ENCODE measurements around the gene RGSL1. TPM values are rescaled to one million over a fixed set of nuclear protein-coding genes. Genes with fewer than 3 reads are reported as not detected.

Gene RGSL1
- total RNA-seq, 1 donor from 2014 or later: not detected

DNA sequence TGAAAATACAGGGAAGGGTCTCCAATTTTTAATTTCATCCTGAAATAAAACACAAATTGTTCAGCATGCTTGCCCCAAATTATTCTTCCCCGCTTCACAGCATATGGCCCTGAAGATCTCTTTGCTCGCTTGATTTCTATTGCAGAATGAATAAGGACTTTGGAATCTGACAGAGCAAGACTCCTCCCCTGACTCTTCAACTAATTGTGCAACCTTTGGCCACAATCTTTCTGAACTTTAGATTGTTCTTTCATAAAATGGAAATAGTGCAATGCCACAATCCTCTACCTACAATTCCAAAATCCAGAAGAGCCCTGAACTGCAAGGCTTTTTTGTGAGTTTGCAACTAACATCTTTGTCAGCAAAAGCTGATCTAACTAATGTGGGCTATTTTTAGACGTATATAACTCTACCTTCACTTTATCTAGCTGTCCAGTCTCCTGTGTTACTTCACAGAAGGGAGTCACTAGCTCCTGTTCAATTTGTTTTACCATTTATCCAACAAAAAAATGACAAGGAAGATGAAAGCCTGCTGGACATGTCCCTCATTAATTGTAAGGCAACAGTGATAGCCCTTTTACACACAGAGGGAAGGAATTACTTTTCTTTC is 125.7 kb downstream of the RGSL1 start:
- H3K36me3 Mint-ChIP-seq: peaks cover 15% of the 10 kb centered on the region
- no peak for DNase-seq (ENCODE audit: low spot score in 2 of 2, unreplicated experiment in 2 of 2)
- peak overlapping the region; percentile 23 for H3K27ac Mint-ChIP-seq
- no peaks in the 10 kb centered on the region for H3K27me3 Mint-ChIP-seq (ENCODE audit: low read depth)
- H3K9me3 Mint-ChIP-seq: no peaks in the 10 kb centered on the region
- no peak overlapping the region for H3K4me3 Mint-ChIP-seq
- TF ChIP-seq, protein P1, sequence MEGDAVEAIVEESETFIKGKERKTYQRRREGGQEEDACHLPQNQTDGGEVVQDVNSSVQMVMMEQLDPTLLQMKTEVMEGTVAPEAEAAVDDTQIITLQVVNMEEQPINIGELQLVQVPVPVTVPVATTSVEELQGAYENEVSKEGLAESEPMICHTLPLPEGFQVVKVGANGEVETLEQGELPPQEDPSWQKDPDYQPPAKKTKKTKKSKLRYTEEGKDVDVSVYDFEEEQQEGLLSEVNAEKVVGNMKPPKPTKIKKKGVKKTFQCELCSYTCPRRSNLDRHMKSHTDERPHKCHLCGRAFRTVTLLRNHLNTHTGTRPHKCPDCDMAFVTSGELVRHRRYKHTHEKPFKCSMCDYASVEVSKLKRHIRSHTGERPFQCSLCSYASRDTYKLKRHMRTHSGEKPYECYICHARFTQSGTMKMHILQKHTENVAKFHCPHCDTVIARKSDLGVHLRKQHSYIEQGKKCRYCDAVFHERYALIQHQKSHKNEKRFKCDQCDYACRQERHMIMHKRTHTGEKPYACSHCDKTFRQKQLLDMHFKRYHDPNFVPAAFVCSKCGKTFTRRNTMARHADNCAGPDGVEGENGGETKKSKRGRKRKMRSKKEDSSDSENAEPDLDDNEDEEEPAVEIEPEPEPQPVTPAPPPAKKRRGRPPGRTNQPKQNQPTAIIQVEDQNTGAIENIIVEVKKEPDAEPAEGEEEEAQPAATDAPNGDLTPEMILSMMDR (IDR thresholded peaks at IDR 0.05; ENCODE audit: unreplicated experiment): no peak
- peaks cover 6% of the 10 kb centered on the region for H3K4me1 Mint-ChIP-seq

DNA sequence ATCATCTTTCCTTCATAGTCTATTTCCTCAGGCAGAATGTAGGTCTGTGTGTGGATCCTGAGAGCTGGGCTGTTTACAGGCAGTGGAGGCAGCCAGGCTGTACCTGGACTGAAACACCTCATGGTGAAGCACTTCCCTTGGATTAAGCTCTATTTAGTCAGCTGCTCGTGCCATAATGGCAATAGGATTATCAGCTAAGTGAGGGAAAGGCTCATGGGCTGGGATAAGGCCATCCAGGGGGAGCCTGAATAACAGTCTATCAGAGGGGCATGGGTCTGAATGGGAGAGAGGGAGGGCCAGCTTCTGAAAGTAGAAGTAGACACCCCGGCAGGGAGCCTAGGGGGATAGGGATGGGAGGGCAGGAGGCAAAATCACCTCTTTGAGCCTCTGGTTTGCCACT is 130.8 kb downstream of the RGSL1 start:
- no peak for DNase-seq (ENCODE audit: low spot score in 2 of 2, unreplicated experiment in 2 of 2)
- H3K9me3 Mint-ChIP-seq: no peaks in the 10 kb centered on the region
- TF ChIP-seq, protein P1 (IDR thresholded peaks at IDR 0.05; ENCODE audit: unreplicated experiment): no peak

DNA sequence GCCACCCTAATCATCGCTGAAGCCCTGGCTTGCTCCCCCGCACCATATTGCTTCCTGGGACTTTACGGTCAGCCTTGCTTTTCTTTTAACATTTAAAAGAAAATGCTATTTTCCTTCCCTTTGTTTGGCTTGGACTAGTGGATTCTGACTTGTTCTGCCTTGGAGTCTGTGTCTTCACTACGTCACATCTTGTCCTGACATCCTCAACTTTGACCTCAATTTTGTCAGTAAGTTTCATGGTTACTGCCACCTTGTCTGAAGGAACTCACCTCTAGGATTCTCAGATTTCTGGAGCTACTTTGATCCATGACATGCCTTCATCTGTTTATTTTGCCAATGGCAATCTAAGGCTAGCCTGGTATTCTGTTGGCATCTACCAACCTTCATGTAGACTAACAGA is 134.8 kb downstream of the RGSL1 start:
- no peak overlapping the region for H3K27ac Mint-ChIP-seq
- H3K9me3 Mint-ChIP-seq: no peaks in the 10 kb centered on the region
- H3K4me1 Mint-ChIP-seq: peaks cover 16% of the 10 kb centered on the region
- TF ChIP-seq, protein P1 (IDR thresholded peaks at IDR 0.05; ENCODE audit: unreplicated experiment): no peak
- no peak overlapping the region for H3K4me3 Mint-ChIP-seq
- peaks cover 36% of the 10 kb centered on the region for H3K36me3 Mint-ChIP-seq
- H3K27me3 Mint-ChIP-seq (ENCODE audit: low read depth): no peaks in the 10 kb centered on the region
- DNase-seq (ENCODE audit: low spot score in 2 of 2, unreplicated experiment in 2 of 2): no peak

More for the DNA sequence above, 130.8 kb downstream of the RGSL1 start:
- no peaks in the 10 kb centered on the region for H3K27me3 Mint-ChIP-seq (ENCODE audit: low read depth)
- peaks cover 29% of the 10 kb centered on the region for H3K36me3 Mint-ChIP-seq
- H3K4me3 Mint-ChIP-seq: no peak overlapping the region
- no peak overlapping the region for H3K27ac Mint-ChIP-seq
- peaks cover 2% of the 10 kb centered on the region for H3K4me1 Mint-ChIP-seq

DNA sequence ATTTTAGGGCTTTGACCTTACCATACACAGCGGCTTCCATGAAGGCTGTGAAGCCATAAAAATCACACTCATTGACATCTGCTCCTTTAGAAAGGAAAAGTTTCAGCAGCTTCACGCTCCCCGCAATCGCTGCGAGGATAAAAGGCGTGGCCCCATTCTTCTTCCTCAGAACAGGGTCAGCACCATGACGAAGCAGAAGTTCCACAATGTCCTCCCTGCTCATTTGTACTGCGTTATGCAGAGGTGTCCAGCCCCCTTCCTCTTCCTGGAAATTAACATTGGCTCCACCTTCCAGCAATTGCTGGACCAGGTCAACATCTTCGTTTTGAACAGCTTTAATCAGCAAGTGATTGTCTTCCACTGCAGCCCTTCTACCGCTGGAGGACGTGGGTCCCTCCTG is 136.4 kb downstream of the RGSL1 start:
- H3K4me3 Mint-ChIP-seq: no peak overlapping the region
- H3K9me3 Mint-ChIP-seq: no peaks in the 10 kb centered on the region

DNA sequence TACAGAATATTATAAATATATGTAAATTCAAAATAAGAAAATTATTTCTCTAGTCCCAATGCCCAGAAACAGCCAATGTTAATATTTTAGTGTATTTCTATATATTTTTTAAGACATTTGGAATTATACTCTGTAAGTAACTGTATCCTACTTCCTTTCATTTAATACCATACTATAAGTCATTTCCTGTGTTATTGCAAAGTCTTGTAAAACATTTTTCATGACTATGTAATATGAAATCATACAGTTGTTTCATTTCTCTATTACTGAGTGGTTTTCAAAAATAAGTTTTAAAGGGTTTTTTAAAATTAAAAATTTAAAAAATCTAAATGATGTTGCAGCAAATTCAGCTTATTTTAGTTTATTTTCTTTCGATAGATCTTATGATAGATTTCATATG is 137.1 kb downstream of the RGSL1 start:
- peaks cover 16% of the 10 kb centered on the region for H3K4me1 Mint-ChIP-seq
- H3K27ac Mint-ChIP-seq: no peak overlapping the region
- H3K4me3 Mint-ChIP-seq: no peak overlapping the region
- no peaks in the 10 kb centered on the region for H3K9me3 Mint-ChIP-seq
- TF ChIP-seq, protein P1 (IDR thresholded peaks at IDR 0.05; ENCODE audit: unreplicated experiment): no peak
- no peak for DNase-seq (ENCODE audit: low spot score in 2 of 2, unreplicated experiment in 2 of 2)
- H3K27me3 Mint-ChIP-seq (ENCODE audit: low read depth): no peaks in the 10 kb centered on the region
- H3K36me3 Mint-ChIP-seq: peaks cover 27% of the 10 kb centered on the region

More for the DNA sequence above, 136.4 kb downstream of the RGSL1 start:
- Mint-ChIP-seq H3K4me1 (peaks cover 16% of the 10 kb centered on the region), H3K27me3 (ENCODE audit: low read depth) (no peaks in the 10 kb centered on the region), H3K36me3 (peaks cover 27% of the 10 kb centered on the region), H3K27ac (no peak overlapping the region)
- DNase-seq (ENCODE audit: low spot score in 2 of 2, unreplicated experiment in 2 of 2): no peak
- TF ChIP-seq, protein P1 (IDR thresholded peaks at IDR 0.05; ENCODE audit: unreplicated experiment): no peak

Measured in mesothelial cell of epicardium (in vitro differentiated cells).